ENCODE results near the gene PYROXD2.

- TF ChIP-seq CTCF (IDR thresholded peaks at IDR 0.05) (no peak), POLR2A (IDR thresholded peaks at IDR 0.05) (no peak)
These were observed 74.1 kb downstream of the PYROXD2 start for GRCh38 chr10:98340940-98341310.
